GM10847 (cell line): ENCODE data around the gene ASPSCR1.

Experiments used
- POLR2A ChIP-seq: IDR thresholded peaks from 2 replicates; pipeline ENCODE4 v1.6.1; 2011; ENCODE audit not compliant: insufficient read length; ENCODE audit errors: extremely low read depth

The ASPSCR1 gene

GRCh38 chr17:82008258-82008940 lies 31.0 kb downstream of the ASPSCR1 start:
- TF ChIP-seq POLR2A, result no peak

- TF ChIP-seq POLR2A, result no peak
These were observed 31.5 kb downstream of the ASPSCR1 start for GRCh38 chr17:82008941-82009405.

GRCh38 chr17:82009413-82009812 lies 32.0 kb downstream of the ASPSCR1 start:
- TF ChIP-seq POLR2A, result no peak

DNA sequence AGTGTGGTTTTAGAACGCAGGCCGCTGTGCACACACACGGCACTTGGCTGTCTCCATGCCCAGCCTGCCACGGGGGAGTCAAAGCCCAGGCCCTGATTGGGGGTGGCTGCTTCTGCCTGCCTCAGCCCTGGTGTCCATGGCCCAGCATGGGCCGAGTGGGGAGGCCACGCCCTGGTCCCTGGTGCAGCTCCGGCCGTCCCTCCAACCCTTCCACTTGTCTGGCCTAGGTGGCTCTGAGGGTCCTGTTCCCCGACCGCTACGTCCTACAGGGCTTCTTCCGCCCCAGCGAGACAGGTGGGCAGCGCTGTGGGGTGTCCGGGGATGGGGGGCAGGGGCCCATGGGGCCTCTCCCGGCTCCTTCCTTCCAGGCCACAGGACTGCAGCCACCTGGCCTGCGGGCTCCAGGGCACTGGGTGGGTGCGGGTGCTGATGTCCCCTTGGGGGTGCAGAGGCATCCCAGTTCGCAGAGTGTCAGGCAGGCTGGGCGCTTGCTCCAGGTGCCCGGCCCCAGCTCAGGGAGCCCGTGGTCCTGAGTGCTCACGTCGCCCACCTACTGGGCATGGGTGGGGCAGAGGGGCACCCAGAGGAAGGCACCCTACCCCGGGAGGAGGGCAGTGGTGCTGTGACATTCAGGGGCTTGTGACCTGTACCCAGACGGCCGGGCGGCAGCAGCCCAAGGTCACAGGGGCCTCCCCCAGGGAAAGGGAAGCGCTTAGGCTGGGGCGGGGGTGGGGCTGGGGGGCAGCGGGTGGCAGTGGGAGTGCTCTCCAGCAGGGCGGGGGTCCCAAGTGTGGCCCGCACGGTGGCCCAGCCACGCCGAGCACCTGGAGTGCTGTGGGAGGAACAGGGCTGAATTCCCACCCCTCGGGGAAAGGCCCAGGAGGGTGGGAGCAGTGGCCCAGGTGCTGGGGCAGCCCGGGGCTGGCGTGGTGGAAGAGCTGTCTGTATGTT lies 33.4 kb downstream of the ASPSCR1 start:
- no peak for TF ChIP-seq POLR2A

DNA sequence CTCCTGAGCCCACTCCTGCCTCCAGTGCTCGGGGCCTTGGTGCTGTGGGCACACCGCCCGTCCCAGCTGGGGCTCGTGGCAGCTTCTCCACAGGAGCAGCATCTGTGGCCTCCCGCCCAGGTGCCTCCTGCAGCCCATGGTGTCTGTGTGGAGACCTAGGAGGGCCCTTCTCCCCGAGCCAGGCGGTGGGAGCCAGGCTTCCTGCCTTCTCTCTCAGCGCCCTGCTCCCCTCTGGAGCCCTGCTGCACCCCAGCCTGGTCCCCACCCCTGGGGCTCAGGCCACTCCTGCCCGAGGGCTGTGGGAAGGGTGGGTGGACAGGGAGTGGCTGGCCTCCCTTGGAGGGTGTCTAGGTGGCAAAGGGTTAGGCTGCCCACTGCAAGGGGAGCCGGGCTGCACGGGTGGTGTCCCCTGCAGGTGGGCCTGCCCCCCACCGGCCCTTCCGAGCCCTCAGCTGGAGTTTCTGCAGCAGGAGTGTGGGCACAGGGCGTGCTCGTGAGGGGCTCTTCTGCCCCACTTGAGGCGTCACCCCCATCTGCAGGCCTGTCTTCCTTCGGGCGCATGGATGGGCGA lies 34.3 kb downstream of the ASPSCR1 start:
- TF ChIP-seq POLR2A, result no peak

GRCh38 chr17:82012261-82012639 lies 34.8 kb downstream of the ASPSCR1 start:
- TF ChIP-seq POLR2A, result no peak

DNA sequence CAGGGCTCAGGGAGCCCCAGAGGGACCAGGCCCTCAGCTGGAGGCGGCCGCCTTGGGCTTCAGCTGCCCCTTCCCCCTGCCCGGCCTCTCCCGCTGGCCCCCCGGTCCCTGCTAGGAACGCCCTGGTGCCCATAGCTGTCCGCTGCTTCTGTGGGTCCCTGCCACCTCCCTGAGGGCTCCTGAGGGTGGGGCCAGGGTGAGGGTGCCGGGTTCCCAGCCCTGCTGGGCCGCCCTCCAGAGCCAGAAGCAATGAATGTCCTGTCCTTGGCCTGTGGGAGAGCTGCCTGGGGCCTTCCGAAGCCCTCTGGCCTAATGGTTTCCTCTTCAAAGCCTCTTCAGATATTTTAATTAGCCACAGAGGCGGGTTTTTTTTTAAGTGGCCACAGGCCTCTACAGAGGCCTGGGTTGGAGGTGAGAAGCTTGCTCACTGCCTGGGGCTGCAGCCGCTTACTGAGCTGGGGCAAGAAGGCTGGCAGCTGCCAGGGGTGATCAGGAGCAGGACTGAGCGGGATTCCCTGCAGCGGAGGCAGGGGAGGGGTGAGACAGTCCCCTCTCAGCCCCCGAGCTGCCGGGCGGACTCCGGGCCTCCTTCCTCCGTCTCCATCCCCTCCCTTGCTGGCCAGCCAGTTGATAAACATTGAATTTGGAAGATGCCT lies 35.3 kb downstream of the ASPSCR1 start:
- no peak for TF ChIP-seq POLR2A

DNA sequence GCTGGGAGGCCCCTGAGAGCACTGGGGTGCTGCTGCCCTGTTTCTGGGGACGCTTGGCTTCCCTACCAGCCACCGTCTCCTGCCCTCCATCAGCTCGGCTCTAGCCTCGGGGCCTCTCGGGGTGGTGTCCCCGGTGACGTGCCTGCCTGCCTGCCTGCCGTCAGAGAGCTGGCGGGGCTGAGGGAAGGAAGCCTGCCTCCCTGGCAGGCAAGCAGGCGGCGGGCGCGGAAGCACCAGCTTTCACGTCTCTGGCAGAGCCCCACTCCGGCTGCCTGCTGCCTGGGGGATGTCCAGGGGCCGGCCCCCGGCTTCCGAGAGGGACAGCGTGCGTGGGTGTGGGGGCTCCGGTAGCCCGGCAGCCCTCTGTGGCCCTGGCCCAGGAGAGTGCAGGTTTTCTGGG lies 35.9 kb downstream of the ASPSCR1 start:
- TF ChIP-seq POLR2A, result no peak

GRCh38 chr17:82013772-82014321 lies 36.4 kb downstream of the ASPSCR1 start:
- TF ChIP-seq POLR2A, result no peak

GRCh38 chr17:82014432-82014831 lies 37.0 kb downstream of the ASPSCR1 start:
- TF ChIP-seq POLR2A, result no peak

DNA sequence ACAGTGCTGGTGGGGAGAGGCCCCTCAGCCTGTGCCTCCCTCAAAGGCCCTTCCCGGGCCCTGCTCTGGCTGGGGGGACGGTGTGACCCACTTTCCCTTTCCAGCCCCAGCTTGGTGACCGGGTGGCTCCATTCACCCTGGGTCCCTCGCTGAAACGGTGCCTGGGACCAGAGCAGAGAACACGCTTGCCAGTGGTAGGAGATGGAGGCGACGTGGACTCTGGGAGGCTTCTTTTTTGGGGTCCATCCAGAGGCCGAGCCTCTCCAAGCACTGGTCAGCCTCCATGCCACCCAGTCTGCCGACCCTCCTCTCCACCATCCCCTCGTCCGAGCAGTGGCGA lies 37.5 kb downstream of the ASPSCR1 start:
- TF ChIP-seq POLR2A, result no peak

GRCh38 chr17:82015311-82015971 lies 38.0 kb downstream of the ASPSCR1 start:
- TF ChIP-seq POLR2A, result no peak

DNA sequence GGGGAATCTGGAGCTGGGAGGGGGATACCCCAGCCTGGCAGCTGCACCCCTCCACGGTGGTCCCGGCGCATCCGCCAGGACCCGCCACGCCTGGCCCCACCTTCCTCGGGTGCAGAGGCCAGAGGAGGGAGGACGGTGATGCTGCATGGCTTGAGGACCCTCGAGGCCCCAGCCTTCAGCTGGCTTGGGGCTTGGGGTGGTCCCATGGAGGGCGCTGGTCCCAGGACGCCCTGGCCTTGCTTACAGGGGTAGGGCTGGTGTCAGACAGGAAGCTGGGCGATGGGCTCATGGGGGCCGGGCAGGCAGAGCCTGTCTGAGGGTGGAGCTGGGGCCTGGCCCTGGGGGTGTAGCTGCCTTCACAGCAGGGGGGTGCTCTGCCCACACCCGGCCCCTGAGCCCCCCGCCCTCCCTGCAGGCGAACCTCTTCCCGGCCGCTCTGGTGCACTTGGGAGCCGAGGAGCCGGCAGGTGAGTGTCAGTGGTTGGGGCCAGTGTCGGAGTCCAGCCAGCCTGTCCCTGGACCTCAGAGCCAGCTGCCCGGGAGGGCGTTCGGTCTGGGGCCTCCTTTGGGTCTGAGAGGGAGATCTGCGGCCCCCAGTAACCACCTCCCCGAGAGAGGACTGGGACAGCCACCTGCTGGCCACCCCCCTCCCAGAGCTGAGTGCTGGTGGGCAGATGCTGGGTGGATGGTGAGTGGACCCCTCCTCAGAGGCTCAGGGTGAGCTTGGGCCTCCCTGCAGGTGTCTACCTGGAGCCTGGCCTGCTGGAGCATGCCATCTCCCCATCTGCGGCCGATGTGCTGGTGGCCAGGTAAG lies 38.8 kb downstream of the ASPSCR1 start:
- TF ChIP-seq POLR2A, result no peak
